GM21423 (cell line): Measurements from ENCODE around the gene UCHL5.

Source experiments
- ATAC-seq: cut with Tn5 transposase; IDR thresholded peaks from one replicate; pipeline ENCODE4 v1.9.1; 2021; ENCODE audit warnings: mild to moderate bottlenecking, moderate library complexity; ENCODE audit not compliant: unreplicated experiment

Gene UCHL5

DNA sequence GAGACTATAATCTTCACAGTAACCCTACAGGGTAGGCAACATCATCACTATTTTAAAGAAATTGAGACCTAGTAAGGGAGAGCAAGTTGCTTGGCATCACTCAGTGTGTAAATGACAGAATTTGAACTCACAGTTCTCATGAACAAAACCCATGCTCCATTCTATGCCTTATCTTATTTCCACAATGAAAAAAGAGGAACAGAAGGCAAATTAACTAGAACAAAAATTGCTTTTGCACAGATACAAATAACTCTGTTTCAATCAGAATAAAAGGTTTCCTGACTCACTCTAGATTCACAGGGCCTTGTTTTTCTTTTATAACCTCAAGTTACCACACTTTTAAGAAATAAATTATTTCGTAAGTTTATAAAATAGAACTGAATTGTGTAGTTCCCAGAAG lies 90.1 kb downstream of the UCHL5 start:
- no peak for ATAC-seq

- no peak for ATAC-seq
Observed at GRCh38 chr1:192968323-192968722, 90.8 kb downstream of the UCHL5 start.

DNA sequence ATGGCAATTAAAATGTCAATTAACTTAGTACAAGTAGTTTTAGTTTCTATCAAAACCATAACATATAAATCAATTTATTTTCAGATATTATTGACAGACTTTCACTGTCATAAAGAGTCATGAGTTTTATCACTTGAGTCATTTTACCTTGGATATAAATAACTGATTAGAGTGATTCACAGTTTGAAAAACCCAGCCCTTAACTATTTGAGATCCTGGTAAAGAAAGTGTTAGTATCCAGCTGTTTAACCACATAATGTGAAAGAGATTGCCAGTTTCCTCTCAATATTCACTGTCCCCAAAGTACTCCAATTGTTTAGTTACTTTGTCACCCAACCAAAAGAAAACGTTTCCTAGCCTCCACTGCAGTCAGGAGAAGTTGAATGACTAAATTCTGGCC lies 91.3 kb downstream of the UCHL5 start:
- ATAC-seq: no peak

GRCh38 chr1:192967211-192967877 lies 91.8 kb downstream of the UCHL5 start:
- no peak for ATAC-seq

DNA sequence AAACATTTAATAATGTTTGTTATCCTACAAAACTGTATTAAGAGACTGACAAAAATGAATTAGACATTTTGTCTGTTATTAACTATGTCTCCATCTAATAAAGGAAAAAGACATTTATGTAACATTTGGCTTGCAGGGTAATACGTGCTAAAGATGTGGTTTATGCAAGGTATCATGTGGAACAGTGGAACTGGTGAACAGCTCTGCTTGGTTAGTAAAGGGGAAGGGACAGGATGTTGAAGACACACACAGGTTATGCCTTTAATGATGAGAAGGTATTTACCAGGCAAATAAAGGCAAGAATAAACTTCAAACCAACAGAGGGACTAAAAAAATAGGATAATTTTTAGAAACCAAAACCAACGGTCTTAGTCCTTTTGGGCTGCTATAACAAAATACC lies 93.1 kb downstream of the UCHL5 start:
- no peak for ATAC-seq

DNA sequence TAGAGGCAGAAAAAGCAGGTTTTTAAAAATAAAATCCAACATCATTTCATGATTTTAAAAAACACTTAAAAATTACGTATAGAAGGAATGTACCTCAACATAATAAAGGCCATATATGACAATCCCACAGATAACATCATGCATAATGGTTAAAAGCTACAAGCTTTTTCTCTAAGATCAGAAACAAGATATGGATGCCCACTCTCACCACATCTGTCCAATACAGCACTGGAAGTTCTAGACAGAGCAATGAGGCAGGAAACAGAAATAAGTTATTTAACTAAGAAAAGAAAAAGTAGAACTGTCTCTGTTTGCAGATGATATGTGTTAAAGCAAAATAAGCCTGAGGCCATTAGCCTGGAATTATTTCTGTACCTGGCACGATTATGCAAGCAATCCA lies 96.3 kb downstream of the UCHL5 start:
- ATAC-seq: no peak
